ENCODE data around the gene ZDHHC22. TPM values are rescaled to one million over a fixed set of nuclear protein-coding genes. Genes with fewer than 3 reads are reported as not detected.

Gene ZDHHC22
- total RNA-seq, 1 experiment from 2014 or later, result 0.02 TPM

GRCh38 chr14:77157740-77158139 is 16.1 kb upstream of the ZDHHC22 start:
- no peak for DNase-seq (ENCODE audit: low read depth)

- DNase-seq (ENCODE audit: low read depth), result no peak
Measured at GRCh38 chr14:77155083-77155482, 13.5 kb upstream of the ZDHHC22 start.

DNA sequence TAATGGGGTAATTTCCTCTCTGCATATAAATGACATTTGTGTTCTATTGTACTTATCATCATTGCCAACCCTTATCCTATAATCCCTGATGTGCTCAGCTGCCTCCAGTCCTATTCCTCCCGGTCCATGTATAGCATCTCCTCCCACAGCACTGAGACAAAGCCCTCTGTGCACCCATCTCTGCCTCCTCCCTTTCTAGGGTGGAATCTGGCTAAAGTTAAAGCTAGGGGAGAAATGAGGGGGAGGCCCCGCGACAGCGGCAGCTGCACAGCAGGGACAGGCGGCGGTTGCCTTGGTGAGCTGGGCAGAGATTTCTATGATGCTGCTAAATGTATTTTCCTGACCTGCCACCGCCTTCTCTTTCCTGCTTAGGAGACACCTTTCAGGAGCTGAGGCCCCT is 12.8 kb upstream of the ZDHHC22 start:
- DNase-seq (ENCODE audit: low read depth), result no peak

DNA sequence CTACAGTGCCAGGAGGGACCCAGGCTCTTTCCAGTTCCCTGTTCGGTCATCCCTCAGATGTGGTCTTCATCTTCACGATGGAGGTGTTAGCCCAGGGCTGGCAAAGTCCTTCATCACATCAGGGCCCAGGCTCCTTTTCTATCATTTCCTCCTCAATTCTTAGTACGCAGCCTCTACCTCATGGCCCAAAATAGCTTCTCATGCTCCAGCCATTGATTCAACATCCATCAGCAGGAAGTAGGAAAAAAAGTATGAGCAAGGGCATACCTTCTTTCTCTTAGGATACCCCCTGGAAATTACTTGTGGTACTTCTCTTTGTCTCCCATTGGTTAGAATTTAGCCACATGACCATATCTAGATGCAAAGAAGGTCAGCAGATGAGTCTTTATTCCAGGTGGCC is 12.2 kb upstream of the ZDHHC22 start:
- no peak for DNase-seq (ENCODE audit: low read depth)

DNA sequence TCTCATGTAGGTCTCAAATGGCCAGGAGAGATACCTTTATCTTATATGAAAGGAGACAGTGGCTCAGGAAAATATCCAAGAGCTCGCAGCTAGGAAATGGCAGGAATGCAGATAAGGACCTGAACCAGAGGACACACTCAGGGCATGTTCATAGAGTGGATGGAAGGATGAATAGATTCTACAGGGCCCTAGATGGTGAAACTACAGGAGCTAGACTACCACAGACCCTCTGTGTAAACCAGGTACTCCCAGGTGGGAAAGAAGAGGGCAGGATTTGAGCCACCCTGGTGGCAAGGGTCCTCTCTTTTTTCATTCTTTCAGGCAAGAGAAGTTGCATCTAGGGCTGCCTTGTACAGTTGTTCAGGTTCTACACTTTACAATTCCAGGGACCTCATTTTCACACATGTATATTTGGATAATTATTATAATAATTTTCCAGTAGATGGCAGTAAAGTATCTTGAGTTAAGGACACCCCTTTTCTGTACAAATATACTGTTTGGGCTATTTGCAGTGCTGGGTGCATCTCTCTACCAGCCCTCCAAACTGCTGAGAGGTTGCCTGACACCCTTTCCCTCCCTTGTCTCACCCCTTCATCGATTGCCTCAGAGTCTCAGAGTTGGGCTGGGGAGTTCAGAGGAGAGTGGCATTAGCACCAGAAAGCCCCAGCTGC is 10.5 kb upstream of the ZDHHC22 start:
- peak; percentile 30 for DNase-seq (ENCODE audit: low read depth)

DNA sequence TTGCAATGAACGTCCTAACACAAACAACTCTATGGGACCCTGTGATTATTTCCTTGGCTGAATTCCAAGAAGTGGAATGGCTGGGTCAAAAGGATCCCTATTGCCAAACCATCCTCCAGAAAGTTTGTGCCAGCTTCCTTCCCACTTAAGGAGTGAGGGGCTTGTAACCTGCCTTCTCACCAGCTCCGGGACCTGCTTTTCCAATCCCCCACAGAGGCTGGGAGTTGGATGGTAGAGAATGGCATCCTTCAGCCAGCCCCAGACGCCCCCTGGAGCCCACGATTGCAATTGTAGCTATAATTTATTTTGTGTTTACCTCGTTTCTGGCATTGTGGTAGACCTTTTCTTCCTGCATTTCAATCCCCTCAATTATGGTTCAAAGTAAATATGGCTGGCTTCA is 9.7 kb upstream of the ZDHHC22 start:
- DNase-seq (ENCODE audit: low read depth), result peak; percentile 19

DNA sequence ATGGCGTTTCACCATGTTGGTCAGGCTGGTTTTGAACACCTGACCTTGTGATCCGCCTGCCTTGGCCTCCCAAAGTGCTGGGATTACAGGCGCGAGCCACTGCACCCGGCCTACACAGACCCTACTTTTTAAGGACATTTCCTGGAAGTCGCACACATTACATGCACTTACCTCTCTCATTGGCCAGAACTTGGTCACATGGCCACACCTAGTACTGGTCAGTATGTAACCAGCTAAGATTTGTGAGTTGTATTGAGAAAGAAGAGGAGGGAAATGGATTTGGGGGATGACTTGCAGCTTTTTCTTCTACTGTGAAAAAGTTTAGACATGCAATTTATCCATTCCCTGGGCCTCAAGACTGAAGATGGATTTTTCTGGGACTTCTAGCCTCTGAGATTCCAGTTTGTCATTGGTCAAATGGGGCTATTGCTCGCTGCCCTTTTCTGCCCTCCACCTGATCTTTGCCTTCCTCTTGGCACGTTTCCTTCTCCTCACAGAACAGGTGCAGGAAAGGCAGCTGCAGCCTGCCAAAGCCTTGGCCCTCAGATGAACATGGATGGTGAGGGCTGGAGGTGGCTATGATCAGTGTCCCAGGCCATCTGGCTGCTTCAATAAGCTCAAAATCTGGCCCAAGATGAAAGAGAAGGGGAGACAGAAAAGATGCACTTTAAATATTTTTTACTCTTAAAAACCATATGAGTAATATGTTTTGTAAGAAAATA is 7.1 kb upstream of the ZDHHC22 start:
- DNase-seq (ENCODE audit: low read depth), result no peak

DNA sequence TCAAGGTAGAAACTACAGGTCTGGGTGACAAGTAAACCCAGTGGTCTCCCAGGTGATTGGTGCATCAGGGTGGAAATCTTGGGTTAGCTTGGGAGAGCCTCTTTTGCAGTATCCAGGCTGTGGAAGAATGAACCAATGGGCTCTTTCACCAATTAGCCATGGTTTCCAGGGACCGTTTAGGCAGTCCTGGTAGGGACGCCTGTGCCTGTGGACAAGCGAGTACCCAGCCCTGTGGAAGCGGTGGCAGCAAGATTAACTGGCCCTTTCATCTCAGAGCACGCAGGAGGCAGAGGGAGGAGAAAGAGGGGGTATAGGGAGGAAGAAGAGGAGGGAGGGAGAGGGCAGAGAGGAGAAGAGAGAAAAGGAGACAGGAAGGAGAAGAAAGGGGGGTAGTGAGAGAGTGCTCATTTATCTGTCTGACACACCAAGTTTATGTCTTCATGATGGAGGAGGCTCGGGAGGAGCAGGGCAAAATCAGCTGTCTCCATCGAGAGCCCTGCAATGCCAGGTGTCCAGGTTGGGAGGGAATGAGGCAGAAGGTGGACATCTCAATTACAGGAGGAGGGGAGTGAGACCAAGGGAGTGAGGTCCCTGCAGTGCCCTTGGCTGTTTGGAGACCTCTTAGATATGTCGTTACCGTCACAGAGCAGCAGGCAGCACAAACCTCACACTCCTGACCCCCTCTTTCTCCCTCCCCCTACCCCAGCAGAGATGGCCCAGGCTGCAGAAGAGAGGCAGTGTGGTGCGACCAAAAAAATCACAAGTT is 4.6 kb upstream of the ZDHHC22 start:
- no peak for DNase-seq (ENCODE audit: low read depth)

DNA sequence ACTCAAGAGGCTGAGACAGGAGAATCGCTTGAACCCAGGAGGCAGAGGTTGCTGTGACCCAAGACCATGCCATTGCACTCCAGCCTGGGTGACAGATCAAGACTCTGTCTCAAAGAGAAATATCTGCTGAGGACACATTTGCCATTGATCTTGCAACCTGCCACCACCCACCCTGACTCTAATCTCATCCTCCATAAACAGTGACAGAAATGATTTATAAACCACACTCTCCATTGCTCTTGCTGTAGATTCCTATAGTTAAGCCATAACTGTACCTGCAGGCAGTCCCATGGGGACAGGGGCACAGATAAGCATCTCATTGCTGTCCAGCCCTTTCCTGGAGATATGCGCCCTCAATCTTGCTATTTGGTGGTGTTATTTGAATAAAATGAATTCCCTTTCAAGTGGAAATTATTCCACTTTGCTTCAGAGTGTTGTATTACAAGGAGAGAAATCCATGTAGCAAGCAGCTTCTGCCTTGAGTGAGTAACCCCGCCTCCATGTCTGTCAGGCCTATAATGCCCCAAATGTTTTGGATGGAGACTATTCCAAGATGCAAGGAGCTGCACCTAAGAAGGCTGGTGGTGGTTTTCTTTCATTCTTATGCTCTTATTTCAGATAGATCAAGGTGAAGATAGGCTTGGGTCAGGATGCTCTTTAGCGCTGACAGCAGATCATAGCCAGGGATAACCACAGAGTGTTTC is 3.0 kb upstream of the ZDHHC22 start:
- DNase-seq (ENCODE audit: low read depth), result no peak

GRCh38 chr14:77143071-77143470 is 1.5 kb upstream of the ZDHHC22 start:
- no peak for DNase-seq (ENCODE audit: low read depth)

DNA sequence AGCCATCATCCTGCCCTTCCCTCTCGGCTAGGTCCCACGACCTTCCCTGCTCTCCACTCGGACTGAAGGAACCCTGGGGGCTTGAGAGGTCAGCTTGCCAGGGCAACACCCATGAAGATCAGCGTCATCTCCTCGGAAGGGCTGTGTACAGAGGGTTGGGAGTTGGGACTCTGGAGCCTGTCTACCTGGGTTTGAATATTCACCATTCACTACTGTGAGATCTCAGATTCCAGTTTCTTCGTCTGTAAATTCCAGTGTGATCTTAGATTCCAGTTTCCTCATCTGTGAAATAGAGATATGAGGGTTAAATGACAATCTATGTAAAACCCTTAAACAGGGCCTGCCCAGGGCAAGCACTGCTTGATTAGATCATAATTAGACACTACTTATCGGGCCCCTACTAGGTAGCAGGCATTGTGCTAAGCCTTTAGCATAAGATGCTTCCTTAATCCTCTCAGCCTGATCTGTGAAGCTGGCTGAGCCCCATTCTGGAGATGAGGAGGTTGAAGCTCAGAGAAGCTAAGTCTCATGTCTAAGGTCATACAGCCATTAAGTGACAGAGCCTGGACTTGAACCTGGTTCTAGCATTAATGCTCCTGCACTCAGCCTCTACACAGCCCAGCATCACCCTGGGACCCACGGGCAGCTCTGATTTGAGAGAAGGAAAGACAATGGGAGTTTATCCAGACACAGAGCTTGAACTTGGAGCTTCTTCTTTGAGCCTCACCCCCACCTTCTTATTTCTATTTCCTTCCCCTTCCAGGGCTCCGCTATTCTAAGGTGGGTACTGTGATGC is 612 bp upstream of the ZDHHC22 start:
- DNase-seq (ENCODE audit: low read depth), result no peak

DNA sequence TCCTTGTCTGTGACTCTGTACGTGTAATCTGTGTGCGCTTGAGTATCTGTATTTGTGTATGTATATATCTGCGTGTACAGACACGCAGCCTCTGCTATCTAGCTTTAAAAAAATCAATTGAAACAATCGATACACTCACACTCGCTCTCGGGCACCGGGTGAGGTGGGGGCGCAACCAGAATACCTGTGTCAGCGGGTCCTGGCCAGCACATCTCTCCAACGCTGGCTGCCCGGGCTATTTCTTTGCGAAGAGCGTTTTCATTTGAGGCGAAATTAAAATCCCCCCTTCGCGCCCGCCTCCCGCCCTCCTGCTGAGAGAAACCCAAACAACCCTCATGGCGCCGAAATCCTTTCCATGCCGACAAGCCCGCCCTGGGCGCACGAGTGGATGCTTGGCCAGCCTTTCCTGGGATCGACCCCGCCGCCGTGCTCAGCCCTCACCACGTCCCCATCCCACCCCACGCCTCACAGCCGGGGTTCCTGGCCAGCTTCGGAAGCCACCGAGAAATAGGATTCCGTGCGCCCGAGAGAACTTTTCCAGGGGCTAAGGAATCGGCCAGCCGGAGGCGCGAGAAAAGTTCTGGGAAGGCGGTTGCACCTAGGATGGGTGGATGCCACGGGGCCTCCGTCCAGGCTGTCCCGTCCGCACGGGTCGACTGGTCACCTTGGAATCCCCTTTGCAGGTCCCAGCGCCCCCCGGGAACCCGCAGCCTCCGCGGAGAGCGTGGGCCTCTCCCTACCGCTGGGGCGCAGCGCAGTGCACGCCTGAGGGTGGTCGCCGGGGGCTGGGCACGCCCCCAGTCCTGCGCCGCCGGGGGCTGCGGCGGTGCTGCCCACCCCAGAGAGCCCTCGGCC is 1.0 kb downstream of the ZDHHC22 start:
- DNase-seq (ENCODE audit: low read depth), result peak; percentile 12

DNA sequence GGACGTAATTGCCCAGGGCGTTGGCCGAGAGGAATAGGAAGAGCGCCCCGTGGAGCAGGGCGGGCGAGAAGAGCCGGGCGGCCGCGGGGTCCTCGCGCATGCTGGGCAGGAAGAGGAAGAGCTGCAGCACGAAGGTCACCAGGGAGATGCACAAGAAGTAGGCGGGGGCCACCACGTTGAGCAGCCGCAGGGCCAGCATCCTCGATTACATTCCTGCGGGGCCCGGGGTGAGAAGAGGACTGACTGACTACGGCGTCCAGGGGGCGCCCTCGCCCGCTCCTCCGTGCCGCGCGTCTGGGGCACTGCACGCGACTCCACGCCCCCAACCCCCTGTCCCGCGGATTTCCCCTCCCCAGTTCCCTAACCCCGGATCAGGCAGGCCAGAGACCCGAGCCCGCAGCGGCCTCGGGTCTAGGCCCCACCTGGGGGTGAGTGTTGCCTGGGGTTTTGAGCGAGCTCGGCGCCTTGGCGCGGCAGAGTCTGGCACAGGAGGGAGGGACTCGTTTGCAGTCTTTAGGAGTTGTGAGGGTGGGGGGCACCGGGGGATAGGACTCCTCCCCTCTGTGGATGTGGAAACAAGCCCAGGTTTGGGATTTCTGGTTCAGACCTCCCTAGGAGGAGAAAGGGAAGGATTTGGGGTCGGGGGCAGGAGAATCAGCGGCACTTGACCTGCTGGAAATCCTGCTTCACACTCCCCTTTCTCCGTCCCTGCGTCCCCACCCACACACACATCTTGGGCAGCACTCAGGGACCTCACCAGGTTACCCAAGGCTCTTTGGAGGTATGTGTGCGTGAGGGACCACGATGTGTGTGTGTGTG is 1.8 kb downstream of the ZDHHC22 start:
- DNase-seq (ENCODE audit: low read depth), result peak; percentile 22

DNA sequence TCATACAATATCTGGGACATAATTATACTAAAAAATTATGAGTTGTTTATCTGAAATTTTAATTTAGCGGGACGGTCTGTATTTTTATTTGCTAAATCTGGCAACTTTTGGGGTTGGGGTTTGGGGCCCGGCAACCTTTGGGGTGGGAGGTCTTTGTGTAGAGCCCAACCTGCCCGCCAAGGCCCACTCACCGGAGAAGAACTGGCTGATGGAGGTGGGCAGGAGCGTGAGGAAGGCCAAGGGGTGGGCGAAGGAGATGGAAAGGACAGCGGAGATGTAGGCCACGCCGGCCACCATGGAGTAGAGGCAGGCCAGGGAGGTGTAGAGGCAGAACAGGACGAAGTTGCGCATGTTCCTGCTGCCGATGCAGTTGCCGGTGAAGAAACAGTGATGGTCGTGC is 2.6 kb downstream of the ZDHHC22 start:
- no peak for DNase-seq (ENCODE audit: low read depth)

GRCh38 chr14:77133720-77134338 is 7.8 kb downstream of the ZDHHC22 start:
- peak; percentile 26 for DNase-seq (ENCODE audit: low read depth)

DNA sequence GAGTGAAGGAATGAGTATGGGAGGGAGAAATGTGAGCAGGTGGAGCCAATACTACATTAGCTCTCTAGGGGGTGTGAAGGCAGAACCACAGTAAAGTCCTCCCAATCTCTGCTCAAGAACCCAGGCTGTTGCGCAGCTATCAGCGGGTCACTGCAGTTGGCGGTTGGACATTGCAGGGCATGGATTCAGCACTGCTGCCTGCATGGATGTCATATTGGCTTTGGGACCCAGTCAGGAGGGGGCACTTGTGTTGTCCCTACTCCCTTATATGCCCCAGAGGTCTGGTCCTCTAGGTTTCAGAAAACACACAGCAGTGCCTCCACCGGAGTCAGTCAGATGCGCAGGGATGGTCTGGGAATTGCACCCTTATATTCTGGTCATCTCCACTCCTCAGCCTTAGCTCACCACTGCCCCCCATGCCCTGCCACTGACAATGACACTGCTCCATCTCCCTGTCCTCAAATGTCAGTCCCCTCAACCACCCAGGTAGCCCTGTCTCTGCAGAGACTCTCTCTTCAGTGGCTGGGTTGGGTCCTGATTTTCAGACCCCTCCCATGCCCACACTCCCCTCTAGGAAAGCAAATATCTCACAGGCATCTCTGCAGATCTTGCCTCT is 9.6 kb downstream of the ZDHHC22 start:
- DNase-seq (ENCODE audit: low read depth), result no peak

DNA sequence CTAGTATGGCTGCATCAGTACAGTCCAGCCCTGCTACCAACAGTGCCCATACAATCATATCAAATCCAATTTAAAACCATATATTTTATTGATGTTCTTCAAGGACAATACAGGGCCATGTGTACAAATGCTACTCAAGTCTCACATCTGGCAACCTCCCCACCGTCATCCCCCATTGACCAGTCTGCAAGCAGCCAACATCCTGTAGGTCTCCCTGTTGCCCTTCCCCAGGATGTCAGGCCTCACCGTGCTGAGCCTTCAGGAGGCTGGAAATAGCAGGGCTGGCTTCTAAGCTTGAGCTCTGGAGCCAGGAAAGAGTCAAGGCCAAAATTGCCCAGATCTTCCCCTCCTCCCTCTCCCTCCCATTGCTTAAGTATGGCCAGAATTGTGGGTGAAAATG is 10.4 kb downstream of the ZDHHC22 start:
- DNase-seq (ENCODE audit: low read depth), result no peak

- no peak for DNase-seq (ENCODE audit: low read depth)
Measured at GRCh38 chr14:77130386-77130785, 11.2 kb downstream of the ZDHHC22 start.

Data from M059J (cell line).